HEK293 (cell line): ENCODE measurements around the gene NNAT.

Experiments used
- CTCF ChIA-PET: fragments of 350-600 bp; formaldehyde crosslinking; extraction: SDS; loops from one replicate; lab custom pipeline; 2021; ENCODE audit warnings: antibody characterized with exemption; lab: Yijun Ruan, JAX
- POLR2A ChIA-PET: fragments of 300-600 bp; formaldehyde crosslinking; extraction: SDS; loops from one replicate; lab custom pipeline; 2020; ENCODE audit warnings: antibody characterized with exemption, inconsistent platforms; lab: Yijun Ruan, JAX
- H3K27ac ChIP-seq: fragments of 200-500 bp; sonication (Bioruptor generic); 2 replicates; pipeline ENCODE4 v1.5.1; 2014; ENCODE audit warnings: low read depth, low read length, control low read depth, inconsistent platforms; ENCODE audit errors: extremely low read depth
- H3K36me3 ChIP-seq, 2 experiments: fragments of 200-500 bp in 1 of 2; sonication (Bioruptor generic) in 1 of 2; 1 replicate in 1 of 2; 2 replicates in 1 of 2; pipeline ENCODE4 v1.5.1; 2014 to 2017; ENCODE audit warnings: inconsistent platforms in 2 of 2, low read length in 2 of 2; ENCODE audit not compliant: control insufficient read depth in 2 of 2, insufficient read depth in 1 of 2
- H3K4me1 ChIP-seq: fragments of 200-500 bp; sonication (Bioruptor generic); 2 replicates; pipeline ENCODE4 v1.5.1; 2014; ENCODE audit warnings: mild to moderate bottlenecking, low read length, inconsistent platforms; ENCODE audit not compliant: control insufficient read depth, insufficient read depth
- H3K4me3 ChIP-seq: 2 replicates; pipeline ENCODE4 v1.5.1; 2011; ENCODE audit warnings: low read depth, mild to moderate bottlenecking, control low read depth, low read length, moderate library complexity
- H3K9me3 ChIP-seq: fragments of 200-500 bp; sonication (Bioruptor generic); 2 replicates; pipeline ENCODE4 v1.5.1; 2014; ENCODE audit warnings: low read depth, low read length, inconsistent platforms; ENCODE audit not compliant: control insufficient read depth, insufficient read depth
- HOXD13 ChIP-seq: sonication (generic); formaldehyde crosslinking; IDR thresholded peaks from 2 replicates; pipeline ENCODE4 v1.8.0; 2022; ENCODE audit warnings: missing genetic modification reagents, borderline replicate concordance
- KLF8 ChIP-seq: fragments of 450-650 bp; formaldehyde crosslinking; IDR thresholded peaks from 2 replicates; pipeline ENCODE4 v1.5.1; 2016; ENCODE audit warnings: missing biosample characterization, missing genetic modification characterization
- ZBTB21 ChIP-seq: fragments of 450-650 bp; formaldehyde crosslinking; IDR thresholded peaks from 2 replicates; pipeline ENCODE4 v1.5.1; 2017; ENCODE audit warnings: missing biosample characterization, missing genetic modification characterization
- ZFP41 ChIP-seq: fragments of 450-650 bp; formaldehyde crosslinking; IDR thresholded peaks from 2 replicates; pipeline ENCODE4 v1.5.1; 2016; ENCODE audit warnings: missing biosample characterization, missing genetic modification characterization, borderline replicate concordance
- ZNF112 ChIP-seq: fragments of 450-650 bp; formaldehyde crosslinking; IDR thresholded peaks from 2 replicates; pipeline ENCODE4 v1.5.0; 2017; ENCODE audit warnings: missing biosample characterization, missing genetic modification characterization
- ZNF146 ChIP-seq: fragments of 450-650 bp; formaldehyde crosslinking; IDR thresholded peaks from 2 replicates; pipeline ENCODE4 v1.5.1; 2016; ENCODE audit warnings: missing biosample characterization, missing genetic modification characterization
- ZNF292 ChIP-seq: fragments of 450-650 bp; formaldehyde crosslinking; IDR thresholded peaks from 2 replicates; pipeline ENCODE4 v1.5.1; 2016; ENCODE audit warnings: low read depth, missing biosample characterization, missing genetic modification characterization, borderline replicate concordance
- ZNF311 ChIP-seq: fragments of 450-650 bp; formaldehyde crosslinking; IDR thresholded peaks from 2 replicates; pipeline ENCODE4 v1.5.1; 2017; ENCODE audit warnings: missing biosample characterization, missing genetic modification characterization, borderline replicate concordance
- ZNF473 ChIP-seq: fragments of 450-650 bp; formaldehyde crosslinking; IDR thresholded peaks from 2 replicates; pipeline ENCODE4 v1.5.1; 2017; ENCODE audit warnings: missing biosample characterization, missing genetic modification characterization
- ZNF530 ChIP-seq: fragments of 450-650 bp; formaldehyde crosslinking; IDR thresholded peaks from 2 replicates; pipeline ENCODE4 v1.5.1; 2016; ENCODE audit warnings: low read depth, missing biosample characterization, missing genetic modification characterization
- ZNF549 ChIP-seq: fragments of 450-650 bp; IDR thresholded peaks from 2 replicates; pipeline ENCODE4 v1.5.1; 2018; ENCODE audit warnings: missing biosample characterization, missing genetic modification characterization, mild to moderate bottlenecking, inconsistent platforms, moderate library complexity
- ZNF623 ChIP-seq: fragments of 450-650 bp; formaldehyde crosslinking; IDR thresholded peaks from 2 replicates; pipeline ENCODE4 v1.5.1; 2016; ENCODE audit warnings: missing biosample characterization, missing genetic modification characterization
- ZNF768 ChIP-seq: fragments of 450-650 bp; formaldehyde crosslinking; IDR thresholded peaks from 2 replicates; pipeline ENCODE4 v1.5.1; 2018; ENCODE audit warnings: missing biosample characterization, mild to moderate bottlenecking, missing genetic modification characterization
- ZSCAN16 ChIP-seq: fragments of 450-650 bp; formaldehyde crosslinking; IDR thresholded peaks from 2 replicates; pipeline ENCODE4 v1.5.1; 2016; ENCODE audit warnings: missing biosample characterization, missing genetic modification characterization
- ZXDB ChIP-seq: fragments of 450-650 bp; formaldehyde crosslinking; IDR thresholded peaks from 2 replicates; pipeline ENCODE4 v1.5.1; 2016; ENCODE audit warnings: missing biosample characterization, missing genetic modification characterization
- TF ChIP-seq, protein P1 (sequence below): fragments of 450-650 bp; formaldehyde crosslinking; IDR thresholded peaks from 2 replicates; pipeline ENCODE4 v1.5.0; 2017; ENCODE audit warnings: missing biosample characterization, missing genetic modification characterization, borderline replicate concordance
- TF ChIP-seq, protein P2 (sequence below): fragments of 450-650 bp; formaldehyde crosslinking; IDR thresholded peaks from 2 replicates; pipeline ENCODE4 v1.5.1; 2016; ENCODE audit warnings: missing biosample characterization, missing genetic modification characterization, borderline replicate concordance
- TF ChIP-seq, protein P3 (sequence below): fragments of 450-650 bp; formaldehyde crosslinking; IDR thresholded peaks from 2 replicates; pipeline ENCODE4 v1.5.1; 2016; ENCODE audit warnings: missing biosample characterization, missing genetic modification characterization
- TF ChIP-seq, protein P4 (sequence below): fragments of 450-650 bp; formaldehyde crosslinking; IDR thresholded peaks from 2 replicates; pipeline ENCODE4 v1.5.1; 2016; ENCODE audit warnings: missing biosample characterization, missing genetic modification characterization
- TF ChIP-seq, protein P5 (sequence below): fragments of 450-650 bp; formaldehyde crosslinking; IDR thresholded peaks from 2 replicates; pipeline ENCODE4 v1.5.1; 2016; ENCODE audit warnings: missing biosample characterization, missing genetic modification characterization
- TF ChIP-seq, protein P6 (sequence below): sonication (generic); formaldehyde crosslinking; IDR thresholded peaks from 2 replicates; pipeline ENCODE4 v1.8.1; 2022; ENCODE audit warnings: mild to moderate bottlenecking, moderate library complexity, missing genetic modification reagents
- TF ChIP-seq, protein P7 (sequence below): fragments of 450-650 bp; formaldehyde crosslinking; IDR thresholded peaks from 2 replicates; pipeline ENCODE4 v1.5.1; 2017; ENCODE audit warnings: missing biosample characterization, mild to moderate bottlenecking, missing genetic modification characterization, moderate library complexity

NNAT gene

DNA sequence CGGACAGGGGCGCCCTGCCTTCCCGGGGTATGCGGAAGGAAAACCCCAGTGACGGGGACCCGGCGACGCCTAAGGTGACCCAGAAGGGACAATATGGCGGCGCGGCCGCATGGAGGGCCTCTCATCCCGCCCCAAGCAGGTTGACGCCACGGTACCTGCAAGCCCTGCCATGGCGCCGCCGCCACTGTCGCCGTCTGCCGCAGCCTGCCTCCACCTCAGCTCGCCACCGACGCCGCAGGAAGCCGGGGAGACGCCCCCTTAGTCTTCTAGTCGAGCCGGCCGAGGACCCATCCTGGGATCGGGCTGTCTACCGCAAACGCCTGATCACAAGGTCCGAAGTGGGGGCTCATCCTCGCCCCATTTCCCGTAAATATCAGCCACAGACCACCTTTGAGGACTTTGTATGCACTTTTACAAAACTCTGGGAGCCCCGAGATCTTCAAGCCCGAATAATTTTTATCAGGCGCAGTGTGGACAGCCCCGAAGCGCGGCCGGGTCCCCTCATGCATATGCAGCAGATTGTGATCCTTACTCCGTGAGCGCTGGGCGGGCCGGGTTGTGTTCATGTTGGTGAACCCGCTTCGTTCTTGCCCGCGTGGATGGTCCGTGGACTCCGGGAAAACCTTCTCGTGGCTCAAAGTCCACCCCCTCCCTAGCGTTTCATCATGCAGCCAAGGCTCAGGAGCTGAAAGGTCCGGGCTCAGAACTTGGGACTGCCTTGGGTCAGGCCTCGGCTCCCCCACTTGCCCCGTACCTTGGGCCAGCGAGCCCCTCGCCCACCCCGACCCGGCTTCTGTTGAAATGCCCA, 6.8 kb downstream of the NNAT start, which contains the start of gene BLCAP:
Gene BLCAP (minus strand): TSS at position 239 of the 808 bp plus-strand sequence. CDS start 8,702 bp downstream, outside the sequence.
- peaks cover 4% of the 10 kb centered on the region for H3K4me1 ChIP-seq
- ChIA-PET POLR2A (interaction anchor here (0.8 to 1.6 kb wide), 4 partner anchors 10 to 349 kb away, joined by 3 to 4 read pairs (median 3); no protein-coding TSS in a partner anchor), CTCF (interaction anchor here (0.6 to 1.8 kb wide), 3 partner anchors 34 to 332 kb away, joined by 4 to 5 read pairs (median 4); no protein-coding TSS in a partner anchor)
- peaks cover 0 to 3% of the 10 kb centered on the region in 2 experiments; a peak in 1 of 3 replicates for H3K36me3 ChIP-seq
- peak within 1 kb of the TSS; percentile 93 for H3K4me3 ChIP-seq
- peak within 1 kb of the TSS; percentile 95 for H3K27ac ChIP-seq
- no peaks in the 10 kb centered on the region for H3K9me3 ChIP-seq
- no peak for TF ChIP-seq ZNF530 (tag by site-specific recombination)
- TF ChIP-seq, protein P1, sequence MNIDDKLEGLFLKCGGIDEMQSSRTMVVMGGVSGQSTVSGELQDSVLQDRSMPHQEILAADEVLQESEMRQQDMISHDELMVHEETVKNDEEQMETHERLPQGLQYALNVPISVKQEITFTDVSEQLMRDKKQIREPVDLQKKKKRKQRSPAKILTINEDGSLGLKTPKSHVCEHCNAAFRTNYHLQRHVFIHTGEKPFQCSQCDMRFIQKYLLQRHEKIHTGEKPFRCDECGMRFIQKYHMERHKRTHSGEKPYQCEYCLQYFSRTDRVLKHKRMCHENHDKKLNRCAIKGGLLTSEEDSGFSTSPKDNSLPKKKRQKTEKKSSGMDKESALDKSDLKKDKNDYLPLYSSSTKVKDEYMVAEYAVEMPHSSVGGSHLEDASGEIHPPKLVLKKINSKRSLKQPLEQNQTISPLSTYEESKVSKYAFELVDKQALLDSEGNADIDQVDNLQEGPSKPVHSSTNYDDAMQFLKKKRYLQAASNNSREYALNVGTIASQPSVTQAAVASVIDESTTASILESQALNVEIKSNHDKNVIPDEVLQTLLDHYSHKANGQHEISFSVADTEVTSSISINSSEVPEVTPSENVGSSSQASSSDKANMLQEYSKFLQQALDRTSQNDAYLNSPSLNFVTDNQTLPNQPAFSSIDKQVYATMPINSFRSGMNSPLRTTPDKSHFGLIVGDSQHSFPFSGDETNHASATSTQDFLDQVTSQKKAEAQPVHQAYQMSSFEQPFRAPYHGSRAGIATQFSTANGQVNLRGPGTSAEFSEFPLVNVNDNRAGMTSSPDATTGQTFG (tag by site-specific recombination), result no peak
- TF ChIP-seq, protein P2, sequence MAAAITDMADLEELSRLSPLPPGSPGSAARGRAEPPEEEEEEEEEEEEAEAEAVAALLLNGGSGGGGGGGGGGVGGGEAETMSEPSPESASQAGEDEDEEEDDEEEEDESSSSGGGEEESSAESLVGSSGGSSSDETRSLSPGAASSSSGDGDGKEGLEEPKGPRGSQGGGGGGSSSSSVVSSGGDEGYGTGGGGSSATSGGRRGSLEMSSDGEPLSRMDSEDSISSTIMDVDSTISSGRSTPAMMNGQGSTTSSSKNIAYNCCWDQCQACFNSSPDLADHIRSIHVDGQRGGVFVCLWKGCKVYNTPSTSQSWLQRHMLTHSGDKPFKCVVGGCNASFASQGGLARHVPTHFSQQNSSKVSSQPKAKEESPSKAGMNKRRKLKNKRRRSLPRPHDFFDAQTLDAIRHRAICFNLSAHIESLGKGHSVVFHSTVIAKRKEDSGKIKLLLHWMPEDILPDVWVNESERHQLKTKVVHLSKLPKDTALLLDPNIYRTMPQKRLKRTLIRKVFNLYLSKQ (tag by site-specific recombination), result no peak
- no peak for TF ChIP-seq ZNF311 (tag by site-specific recombination)
- TF ChIP-seq, protein P3, sequence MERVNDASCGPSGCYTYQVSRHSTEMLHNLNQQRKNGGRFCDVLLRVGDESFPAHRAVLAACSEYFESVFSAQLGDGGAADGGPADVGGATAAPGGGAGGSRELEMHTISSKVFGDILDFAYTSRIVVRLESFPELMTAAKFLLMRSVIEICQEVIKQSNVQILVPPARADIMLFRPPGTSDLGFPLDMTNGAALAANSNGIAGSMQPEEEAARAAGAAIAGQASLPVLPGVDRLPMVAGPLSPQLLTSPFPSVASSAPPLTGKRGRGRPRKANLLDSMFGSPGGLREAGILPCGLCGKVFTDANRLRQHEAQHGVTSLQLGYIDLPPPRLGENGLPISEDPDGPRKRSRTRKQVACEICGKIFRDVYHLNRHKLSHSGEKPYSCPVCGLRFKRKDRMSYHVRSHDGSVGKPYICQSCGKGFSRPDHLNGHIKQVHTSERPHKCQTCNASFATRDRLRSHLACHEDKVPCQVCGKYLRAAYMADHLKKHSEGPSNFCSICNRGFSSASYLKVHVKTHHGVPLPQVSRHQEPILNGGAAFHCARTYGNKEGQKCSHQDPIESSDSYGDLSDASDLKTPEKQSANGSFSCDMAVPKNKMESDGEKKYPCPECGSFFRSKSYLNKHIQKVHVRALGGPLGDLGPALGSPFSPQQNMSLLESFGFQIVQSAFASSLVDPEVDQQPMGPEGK, result 0 out of 2 replicates have a peak, but pooled peaks have one; percentile 57
- TF ChIP-seq ZNF146 (tag by site-specific recombination), result no peak
- TF ChIP-seq, protein P4, sequence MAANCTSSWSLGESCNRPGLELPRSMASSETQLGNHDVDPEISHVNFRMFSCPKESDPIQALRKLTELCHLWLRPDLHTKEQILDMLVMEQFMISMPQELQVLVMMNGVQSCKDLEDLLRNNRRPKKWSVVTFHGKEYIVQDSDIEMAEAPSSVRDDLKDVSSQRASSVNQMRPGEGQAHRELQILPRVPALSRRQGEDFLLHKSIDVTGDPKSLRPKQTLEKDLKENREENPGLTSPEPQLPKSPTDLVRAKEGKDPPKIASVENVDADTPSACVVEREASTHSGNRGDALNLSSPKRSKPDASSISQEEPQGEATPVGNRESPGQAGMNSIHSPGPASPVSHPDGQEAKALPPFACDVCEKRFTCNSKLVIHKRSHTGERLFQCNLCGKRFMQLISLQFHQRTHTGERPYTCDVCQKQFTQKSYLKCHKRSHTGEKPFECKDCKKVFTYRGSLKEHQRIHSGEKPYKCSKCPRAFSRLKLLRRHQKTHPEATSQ, result no peak
- TF ChIP-seq KLF8 (tag by site-specific recombination), result peak; percentile 73
- TF ChIP-seq, protein P5, sequence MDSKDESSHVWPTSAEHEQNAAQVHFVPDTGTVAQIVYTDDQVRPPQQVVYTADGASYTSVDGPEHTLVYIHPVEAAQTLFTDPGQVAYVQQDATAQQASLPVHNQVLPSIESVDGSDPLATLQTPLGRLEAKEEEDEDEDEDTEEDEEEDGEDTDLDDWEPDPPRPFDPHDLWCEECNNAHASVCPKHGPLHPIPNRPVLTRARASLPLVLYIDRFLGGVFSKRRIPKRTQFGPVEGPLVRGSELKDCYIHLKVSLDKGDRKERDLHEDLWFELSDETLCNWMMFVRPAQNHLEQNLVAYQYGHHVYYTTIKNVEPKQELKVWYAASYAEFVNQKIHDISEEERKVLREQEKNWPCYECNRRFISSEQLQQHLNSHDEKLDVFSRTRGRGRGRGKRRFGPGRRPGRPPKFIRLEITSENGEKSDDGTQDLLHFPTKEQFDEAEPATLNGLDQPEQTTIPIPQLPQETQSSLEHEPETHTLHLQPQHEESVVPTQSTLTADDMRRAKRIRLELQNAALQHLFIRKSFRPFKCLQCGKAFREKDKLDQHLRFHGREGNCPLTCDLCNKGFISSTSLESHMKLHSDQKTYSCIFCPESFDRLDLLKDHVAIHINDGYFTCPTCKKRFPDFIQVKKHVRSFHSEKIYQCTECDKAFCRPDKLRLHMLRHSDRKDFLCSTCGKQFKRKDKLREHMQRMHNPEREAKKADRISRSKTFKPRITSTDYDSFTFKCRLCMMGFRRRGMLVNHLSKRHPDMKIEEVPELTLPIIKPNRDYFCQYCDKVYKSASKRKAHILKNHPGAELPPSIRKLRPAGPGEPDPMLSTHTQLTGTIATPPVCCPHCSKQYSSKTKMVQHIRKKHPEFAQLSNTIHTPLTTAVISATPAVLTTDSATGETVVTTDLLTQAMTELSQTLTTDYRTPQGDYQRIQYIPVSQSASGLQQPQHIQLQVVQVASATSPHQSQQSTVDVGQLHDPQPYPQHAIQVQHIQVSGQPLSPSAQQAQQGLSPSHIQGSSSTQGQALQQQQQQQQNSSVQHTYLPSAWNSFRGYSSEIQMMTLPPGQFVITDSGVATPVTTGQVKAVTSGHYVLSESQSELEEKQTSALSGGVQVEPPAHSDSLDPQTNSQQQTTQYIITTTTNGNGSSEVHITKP (tag by site-specific recombination), result peak; percentile 60
- TF ChIP-seq ZSCAN16, result no peak
- TF ChIP-seq, protein P6, sequence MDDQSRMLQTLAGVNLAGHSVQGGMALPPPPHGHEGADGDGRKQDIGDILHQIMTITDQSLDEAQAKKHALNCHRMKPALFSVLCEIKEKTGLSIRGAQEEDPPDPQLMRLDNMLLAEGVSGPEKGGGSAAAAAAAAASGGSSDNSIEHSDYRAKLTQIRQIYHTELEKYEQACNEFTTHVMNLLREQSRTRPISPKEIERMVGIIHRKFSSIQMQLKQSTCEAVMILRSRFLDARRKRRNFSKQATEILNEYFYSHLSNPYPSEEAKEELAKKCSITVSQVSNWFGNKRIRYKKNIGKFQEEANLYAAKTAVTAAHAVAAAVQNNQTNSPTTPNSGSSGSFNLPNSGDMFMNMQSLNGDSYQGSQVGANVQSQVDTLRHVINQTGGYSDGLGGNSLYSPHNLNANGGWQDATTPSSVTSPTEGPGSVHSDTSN (CRISPR knock-in tag), result peak; percentile 49
- TF ChIP-seq, protein P7, sequence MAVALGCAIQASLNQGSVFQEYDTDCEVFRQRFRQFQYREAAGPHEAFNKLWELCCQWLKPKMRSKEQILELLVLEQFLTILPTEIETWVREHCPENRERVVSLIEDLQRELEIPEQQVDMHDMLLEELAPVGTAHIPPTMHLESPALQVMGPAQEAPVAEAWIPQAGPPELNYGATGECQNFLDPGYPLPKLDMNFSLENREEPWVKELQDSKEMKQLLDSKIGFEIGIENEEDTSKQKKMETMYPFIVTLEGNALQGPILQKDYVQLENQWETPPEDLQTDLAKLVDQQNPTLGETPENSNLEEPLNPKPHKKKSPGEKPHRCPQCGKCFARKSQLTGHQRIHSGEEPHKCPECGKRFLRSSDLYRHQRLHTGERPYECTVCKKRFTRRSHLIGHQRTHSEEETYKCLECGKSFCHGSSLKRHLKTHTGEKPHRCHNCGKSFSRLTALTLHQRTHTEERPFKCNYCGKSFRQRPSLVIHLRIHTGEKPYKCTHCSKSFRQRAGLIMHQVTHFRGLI (tag by site-specific recombination), result peak; percentile 10; the same call in 1 of the 2 replicates
- no peak for TF ChIP-seq ZNF292 (tag by site-specific recombination)
- TF ChIP-seq ZNF473, result no peak
- 0 out of 2 replicates have a peak, but pooled peaks have one; percentile 23 for TF ChIP-seq ZBTB21
- TF ChIP-seq ZFP41 (tag by site-specific recombination), result no peak
- TF ChIP-seq ZNF549 (tag by site-specific recombination), result no peak
- TF ChIP-seq ZNF623, result no peak
- TF ChIP-seq ZNF768 (tag by site-specific recombination), result no peak
- peak; percentile 65; the same call in 1 of the 2 replicates for TF ChIP-seq ZXDB (tag by site-specific recombination)
- TF ChIP-seq HOXD13 (CRISPR knock-in tag), result no peak
- TF ChIP-seq ZNF112 (tag by site-specific recombination), result no peak
